HCT116 (cell line): Measurements from ENCODE around the gene KRTAP1-5. TPM values are rescaled to one million over a fixed set of nuclear protein-coding genes. Genes with fewer than 3 reads are reported as not detected.

Source experiments
- ATAC-seq: fragments of 200-7000 bp; cut with Tn5 transposase; 2 replicates; pipeline ENCODE4 v1.9.1; 2020; ENCODE audit warnings: mild to moderate bottlenecking, moderate library complexity
- BruUV-seq: library from RNA; stranded (reverse); fragments of 400-500 nt; replicated peaks from 2 replicates; lab custom pipeline; 2021; lab: Mats Ljungman, UMichigan
- CTCF ChIA-PET: fragments of 300-600 bp; sonication (Branson Sonifier 250); formaldehyde crosslinking; loops from one replicate; lab custom pipeline; 2021; ENCODE audit warnings: antibody characterized with exemption; lab: Charles Lee
- POLR2A ChIA-PET: fragments of 300-600, 350-600 bp; sonication (Branson Sonifier 250); formaldehyde crosslinking; loops from one replicate; lab custom pipeline; 2021; ENCODE audit warnings: antibody characterized with exemption; lab: Charles Lee
- RAD21 ChIA-PET, 2 experiments: fragments of 300-600 bp; sonication (Branson Sonifier 250); formaldehyde crosslinking; loops; one replicate each; lab custom pipeline; 2023; ENCODE audit warnings: low total read pairs in 2 of 2; ENCODE audit not compliant: uncharacterized antibody in 2 of 2, unreplicated experiment in 2 of 2, low non-redundant PET in 1 of 2; lab: Charles Lee
- DNase-seq: peaks from one replicate; pipeline ENCODE4 v3.0.0-alpha.2; 2010; ENCODE audit warnings: low read depth, low spot score
- H2AFZ ChIP-seq: fragments of 200-600 bp; shearing (Covaris generic), sonication (generic); 2 replicates; pipeline ENCODE4 v1.6.1; 2017; ENCODE audit warnings: low read depth, mixed run types, mixed read lengths, antibody characterized with exemption, low read length; ENCODE audit not compliant: poor library complexity, severe bottlenecking
- H3K27ac ChIP-seq: 2 replicates; pipeline ENCODE4 v1.5.1; 2012; ENCODE audit warnings: low read depth, low read length
- H3K27me3 ChIP-seq: fragments of 200-600 bp; sonication (generic); 2 replicates; pipeline ENCODE4 v1.6.1; 2016; ENCODE audit warnings: mixed run types, low read length, mixed read lengths; ENCODE audit not compliant: insufficient read depth
- H3K36me3 ChIP-seq, 2 experiments: fragments of 200-500 bp in 1 of 2; fragments of 200-600 bp in 1 of 2; sonication (Bioruptor generic) in 1 of 2; sonication (generic) in 1 of 2; 2 replicates each; pipeline versions ENCODE4 v1.5.1 to v1.6.1; 2014 to 2016; ENCODE audit warnings: low read length in 2 of 2, inconsistent platforms in 1 of 2, mixed read lengths in 1 of 2, mixed run types in 1 of 2; ENCODE audit not compliant: insufficient read depth in 2 of 2, control insufficient read depth in 1 of 2
- H3K4me1 ChIP-seq, 2 experiments: fragments of 200-600 bp in 1 of 2; sonication (generic) in 1 of 2; 2 replicates each; pipeline versions ENCODE4 v1.5.1 to v1.6.1; 2012 to 2017; ENCODE audit warnings: low read length in 2 of 2, inconsistent platforms in 1 of 2, mild to moderate bottlenecking in 1 of 2, mixed read lengths in 1 of 2, mixed run types in 1 of 2, moderate library complexity in 1 of 2; ENCODE audit not compliant: insufficient read depth in 2 of 2, control insufficient read depth in 1 of 2
- H3K4me2 ChIP-seq: fragments of 200-600 bp; sonication (generic); 2 replicates; pipeline ENCODE4 v1.6.1; 2017; ENCODE audit warnings: mixed run types, low read length, mixed read lengths
- H3K4me3 ChIP-seq, 2 experiments: fragments of 200-600 bp in 1 of 2; sonication (generic) in 1 of 2; replicated peaks in 1 of 2; 2 replicates each; pipeline ENCODE4 v1.5.1; 2011 to 2016; ENCODE audit warnings: low read length in 2 of 2, control low read depth in 1 of 2, low read depth in 1 of 2, mild to moderate bottlenecking in 1 of 2, mixed read lengths in 1 of 2, mixed run types in 1 of 2
- H3K79me2 ChIP-seq: fragments of 200-600 bp; sonication (generic); 2 replicates; pipeline ENCODE4 v1.6.1; 2017; ENCODE audit warnings: mild to moderate bottlenecking, mixed run types, low read length, moderate library complexity, mixed read lengths; ENCODE audit not compliant: insufficient read depth
- H3K9ac ChIP-seq: fragments of 200-600 bp; sonication (generic); 2 replicates; pipeline ENCODE4 v1.6.1; 2016; ENCODE audit warnings: low read length, mixed read lengths
- H3K9me2 ChIP-seq: fragments of 200-600 bp; sonication (generic), shearing (Covaris generic); 2 replicates; pipeline ENCODE4 v1.6.1; 2017; ENCODE audit warnings: mixed run types, mild to moderate bottlenecking, moderate library complexity; ENCODE audit not compliant: insufficient read depth
- H3K9me3 ChIP-seq, 2 experiments: fragments of 200-500 bp in 1 of 2; fragments of 200-600 bp in 1 of 2; sonication (Bioruptor generic) in 1 of 2; sonication (generic) in 1 of 2; 2 replicates each; pipeline ENCODE4 v1.6.1; 2014 to 2017; ENCODE audit warnings: low read length in 2 of 2, mixed read lengths in 2 of 2, inconsistent platforms in 1 of 2, low read depth in 1 of 2, mild to moderate bottlenecking in 1 of 2, mixed run types in 1 of 2, moderate library complexity in 1 of 2; ENCODE audit not compliant: control insufficient read depth in 1 of 2, insufficient read depth in 1 of 2
- H4K20me1 ChIP-seq: fragments of 200-600 bp; sonication (generic), shearing (Covaris generic); 2 replicates; pipeline ENCODE4 v1.6.1; 2017; ENCODE audit warnings: mixed run types, mild to moderate bottlenecking, moderate library complexity; ENCODE audit not compliant: insufficient read depth
- CEBPB ChIP-seq: IDR thresholded peaks from 2 replicates; pipeline ENCODE4 v1.6.1; 2012; ENCODE audit warnings: low read depth
- EGR1 ChIP-seq: IDR thresholded peaks from 2 replicates; pipeline ENCODE4 v1.6.1; 2012; ENCODE audit warnings: low read depth
- ELF1 ChIP-seq: IDR thresholded peaks from 2 replicates; pipeline ENCODE4 v1.6.1; 2012; ENCODE audit warnings: low read depth, borderline replicate concordance
- EZH2 ChIP-seq: fragments of 200-600 bp; sonication (generic); IDR thresholded peaks from 2 replicates; pipeline ENCODE4 v1.6.1; 2017; ENCODE audit warnings: antibody characterized with exemption, mixed run types
- EZH2phosphoT487 ChIP-seq: fragments of 200-600 bp; IDR thresholded peaks from 2 replicates; pipeline ENCODE4 v1.6.1; 2018; ENCODE audit warnings: antibody characterized with exemption, borderline replicate concordance
- FOSL1 ChIP-seq: IDR thresholded peaks from 2 replicates; pipeline ENCODE4 v1.6.1; 2012; ENCODE audit warnings: low read depth
- JUND ChIP-seq: IDR thresholded peaks from 2 replicates; pipeline ENCODE4 v1.6.1; 2012
- SIN3A ChIP-seq: IDR thresholded peaks from 2 replicates; pipeline ENCODE4 v1.6.1; 2012; ENCODE audit warnings: low read depth
- SRF ChIP-seq: IDR thresholded peaks from 2 replicates; pipeline ENCODE4 v1.6.1; 2012; ENCODE audit warnings: low read depth
- TCF7L2 ChIP-seq: IDR thresholded peaks from 2 replicates; pipeline ENCODE4 v1.7.0; 2011; ENCODE audit warnings: borderline replicate concordance, inconsistent platforms; ENCODE audit not compliant: insufficient read depth, insufficient read length; ENCODE audit errors: extremely low read depth
- YY1 ChIP-seq: IDR thresholded peaks from 2 replicates; pipeline ENCODE4 v1.6.1; 2011; ENCODE audit warnings: low read length, low read depth, moderate library complexity, mild to moderate bottlenecking; ENCODE audit not compliant: insufficient replicate concordance; ENCODE audit errors: extremely low read depth
- ZFX ChIP-seq: fragments of 450-650 bp; IDR thresholded peaks from 2 replicates; pipeline ENCODE4 v1.6.1; 2017
- ZNF274 ChIP-seq: fragments of 200-500 bp; sonication (Bioruptor generic); IDR thresholded peaks from 2 replicates; pipeline ENCODE4 v1.6.1; 2014; ENCODE audit warnings: mild to moderate bottlenecking, low read depth, low read length, inconsistent platforms
- intact Hi-C: fragments of 100-400 bp; cut with micrococcal nuclease; formaldehyde crosslinking; loops from 2 replicates; pipeline ENCODE4 v1.10.0; 2022
- total RNA-seq: library from RNA; stranded (reverse); gene quantifications from one replicate; pipeline ENCODE4 v1.2.1, GENCODE V29; 2021; ENCODE audit not compliant: unreplicated experiment
- TF ChIP-seq, protein P1 (sequence below): IDR thresholded peaks from 2 replicates; pipeline ENCODE4 v1.6.1; 2012
- TF ChIP-seq, protein P2 (sequence below): IDR thresholded peaks from 2 replicates; pipeline ENCODE4 v1.6.1; 2012; ENCODE audit warnings: low read depth

The KRTAP1-5 gene
- total RNA-seq, 1 experiment from 2014 or later, result not detected

DNA sequence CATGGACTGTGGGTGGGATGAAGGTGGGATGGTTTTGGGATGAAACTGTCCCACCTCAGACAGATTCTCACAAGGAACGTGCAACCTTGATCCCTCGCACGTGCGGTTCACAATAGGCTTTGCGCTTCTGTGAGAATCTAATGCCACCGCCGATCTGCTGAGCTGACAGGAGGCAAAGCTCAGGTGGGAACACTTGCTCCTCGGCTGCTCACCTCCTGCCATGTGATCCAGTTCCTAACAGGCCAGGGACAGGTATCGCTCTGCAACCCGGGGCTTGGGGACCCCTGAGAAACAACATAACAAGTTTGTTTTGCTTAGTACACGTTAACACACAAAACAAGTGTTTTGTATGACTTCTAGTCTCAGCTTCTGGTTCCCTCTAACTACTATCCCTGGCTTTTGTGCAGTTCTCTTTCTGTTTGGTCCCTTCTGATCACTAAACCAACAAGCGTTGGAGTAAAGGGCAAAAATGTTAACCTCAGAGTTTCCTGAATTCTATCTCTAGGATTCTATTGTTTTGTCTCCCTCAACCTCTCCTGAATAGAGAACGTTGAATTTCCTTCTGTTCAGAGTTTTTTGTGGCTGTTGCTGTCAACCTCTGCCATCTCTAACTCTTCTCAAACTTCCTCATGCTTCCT, 10.3 kb downstream of the KRTAP1-5 start (continued):
- no peak for TF ChIP-seq EGR1
- TF ChIP-seq TCF7L2, result no peak
- no peak for TF ChIP-seq CEBPB
- no peak for TF ChIP-seq FOSL1
- TF ChIP-seq ELF1, result no peak
- no peak for TF ChIP-seq YY1
- TF ChIP-seq ZNF274, result no peak
- TF ChIP-seq, protein P1, sequence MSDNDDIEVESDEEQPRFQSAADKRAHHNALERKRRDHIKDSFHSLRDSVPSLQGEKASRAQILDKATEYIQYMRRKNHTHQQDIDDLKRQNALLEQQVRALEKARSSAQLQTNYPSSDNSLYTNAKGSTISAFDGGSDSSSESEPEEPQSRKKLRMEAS, result no peak
- TF ChIP-seq, all 23 proteins: peak for 0

DNA sequence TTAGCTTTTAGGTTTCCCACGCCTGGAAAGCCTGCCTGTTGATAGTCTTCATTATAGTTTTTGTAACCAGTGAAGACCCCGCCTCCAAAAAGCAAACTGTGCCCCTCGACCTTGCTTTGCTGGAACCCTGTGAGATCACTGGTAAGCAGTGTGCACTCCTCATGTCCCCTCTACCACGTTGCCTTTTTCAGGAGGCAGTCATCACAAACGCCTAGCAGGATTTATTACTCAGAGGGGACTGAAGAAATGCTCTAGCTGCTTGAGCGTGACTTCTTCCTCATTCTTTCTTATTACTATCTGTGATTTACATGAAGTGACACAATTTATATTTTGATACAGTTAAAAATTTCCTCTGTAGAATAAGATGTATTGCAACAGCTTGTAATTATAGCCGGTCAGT, 11.6 kb downstream of the KRTAP1-5 start:
- Histone ChIP-seq H3K4me1 (no peaks in the 10 kb centered on the region), H3K36me3 (no peaks in the 10 kb centered on the region), H3K27me3 (no peaks in the 10 kb centered on the region), H4K20me1 (no peaks in the 10 kb centered on the region), H3K4me2 (no peak overlapping the region), H3K9me3 (no peaks in the 10 kb centered on the region), H3K4me3 (no peak overlapping the region), H3K79me2 (no peaks in the 10 kb centered on the region), H3K9ac (no peak overlapping the region), H2AFZ (no peak overlapping the region), H3K9me2 (no peaks in the 10 kb centered on the region), H3K27ac (no peak overlapping the region)
- ATAC-seq (no peak), DNase-seq (no peak)
- no TSS peak for BruUV-seq
- RAD21 ChIA-PET, result no interaction called here
- CTCF ChIA-PET, result no interaction called here
- POLR2A ChIA-PET, result no interaction called here
- intact Hi-C loops, result no loop called here
- TF ChIP-seq EZH2phosphoT487, result no peak
- no peak for TF ChIP-seq YY1
- no peak for TF ChIP-seq SRF
- TF ChIP-seq, protein P2, sequence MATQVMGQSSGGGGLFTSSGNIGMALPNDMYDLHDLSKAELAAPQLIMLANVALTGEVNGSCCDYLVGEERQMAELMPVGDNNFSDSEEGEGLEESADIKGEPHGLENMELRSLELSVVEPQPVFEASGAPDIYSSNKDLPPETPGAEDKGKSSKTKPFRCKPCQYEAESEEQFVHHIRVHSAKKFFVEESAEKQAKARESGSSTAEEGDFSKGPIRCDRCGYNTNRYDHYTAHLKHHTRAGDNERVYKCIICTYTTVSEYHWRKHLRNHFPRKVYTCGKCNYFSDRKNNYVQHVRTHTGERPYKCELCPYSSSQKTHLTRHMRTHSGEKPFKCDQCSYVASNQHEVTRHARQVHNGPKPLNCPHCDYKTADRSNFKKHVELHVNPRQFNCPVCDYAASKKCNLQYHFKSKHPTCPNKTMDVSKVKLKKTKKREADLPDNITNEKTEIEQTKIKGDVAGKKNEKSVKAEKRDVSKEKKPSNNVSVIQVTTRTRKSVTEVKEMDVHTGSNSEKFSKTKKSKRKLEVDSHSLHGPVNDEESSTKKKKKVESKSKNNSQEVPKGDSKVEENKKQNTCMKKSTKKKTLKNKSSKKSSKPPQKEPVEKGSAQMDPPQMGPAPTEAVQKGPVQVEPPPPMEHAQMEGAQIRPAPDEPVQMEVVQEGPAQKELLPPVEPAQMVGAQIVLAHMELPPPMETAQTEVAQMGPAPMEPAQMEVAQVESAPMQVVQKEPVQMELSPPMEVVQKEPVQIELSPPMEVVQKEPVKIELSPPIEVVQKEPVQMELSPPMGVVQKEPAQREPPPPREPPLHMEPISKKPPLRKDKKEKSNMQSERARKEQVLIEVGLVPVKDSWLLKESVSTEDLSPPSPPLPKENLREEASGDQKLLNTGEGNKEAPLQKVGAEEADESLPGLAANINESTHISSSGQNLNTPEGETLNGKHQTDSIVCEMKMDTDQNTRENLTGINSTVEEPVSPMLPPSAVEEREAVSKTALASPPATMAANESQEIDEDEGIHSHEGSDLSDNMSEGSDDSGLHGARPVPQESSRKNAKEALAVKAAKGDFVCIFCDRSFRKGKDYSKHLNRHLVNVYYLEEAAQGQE, result no peak
- no peak for TF ChIP-seq EZH2
- no peak for TF ChIP-seq SIN3A
- TF ChIP-seq ZNF274, result no peak
- no peak for TF ChIP-seq JUND
- TF ChIP-seq EGR1, result no peak
- no peak for TF ChIP-seq ELF1
- TF ChIP-seq ZFX, result no peak
